ENCODE results near the gene PDCD7.

DNA sequence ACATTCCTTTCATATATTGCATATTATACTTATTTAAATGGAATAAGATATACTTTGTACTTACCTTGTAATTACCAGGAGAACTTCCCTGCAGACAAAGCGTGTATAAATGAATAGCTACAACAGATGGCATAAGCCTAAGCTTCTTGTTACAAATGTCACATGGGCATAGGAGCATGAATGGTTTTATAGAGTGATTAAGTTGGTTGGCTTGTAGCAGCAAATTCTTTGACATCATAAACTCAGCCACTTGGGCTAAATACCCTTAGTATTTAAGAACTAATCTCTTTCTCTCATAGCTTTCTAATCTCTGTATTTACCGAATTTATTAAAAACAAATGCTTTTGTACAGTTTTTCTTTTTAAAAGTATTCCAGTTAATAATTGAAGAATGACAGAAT is 18.5 kb downstream of the PDCD7 start, which contains the start of gene UBAP1L:
- TF ChIP-seq ZBTB7A (IDR thresholded peaks at IDR 0.05; ENCODE audit: low read depth) (no peak), NFIC (IDR thresholded peaks at IDR 0.05) (no peak), TAF1 (IDR thresholded peaks at IDR 0.05; ENCODE audit: low read depth) (no peak)
